Stimulated activated CD8-positive, alpha-beta memory T cell treated with anti-CD3 and anti-CD28 coated beads, Interleukin-2, amount 100 ng/mL, for 1 hour (primary cell): ENCODE data around the gene PRPH.
"Not testable (repeated sequence)": the region's sequence is repeated elsewhere in the genome, so short reads cannot be mapped to it uniquely, and the experiment has no call there.

Source experiments
- DNase-seq, 2 donors: peaks; one replicate each; pipeline ENCODE4 v3.0.0-alpha.2; 2020; ENCODE audit warnings: low read depth in 2 of 2

PRPH gene

GRCh38 chr12:49298160-49298559 is 3.2 kb downstream of the PRPH start:
- no peak for DNase-seq

- no peak for DNase-seq
These were observed 6.8 kb downstream of the PRPH start for GRCh38 chr12:49301760-49302159.

- no peak for DNase-seq
These were observed 9.2 kb downstream of the PRPH start for GRCh38 chr12:49304161-49304560.

GRCh38 chr12:49305762-49306510 is 11.0 kb downstream of the PRPH start:
- DNase-seq = no peak

- DNase-seq = no peak
These were observed 14.4 kb downstream of the PRPH start for GRCh38 chr12:49309386-49309785.

- DNase-seq = not testable (repeated sequence)
These were observed 15.6 kb downstream of the PRPH start for GRCh38 chr12:49310451-49311000.

GRCh38 chr12:49314811-49315210 is 19.9 kb downstream of the PRPH start:
- no peak for DNase-seq

GRCh38 chr12:49317118-49317517 is 22.2 kb downstream of the PRPH start:
- DNase-seq = not testable (repeated sequence)

- DNase-seq = not testable (repeated sequence)
These were observed 25.6 kb downstream of the PRPH start for GRCh38 chr12:49320411-49321103.

- DNase-seq = no peak
These were observed 27.4 kb downstream of the PRPH start for GRCh38 chr12:49322367-49322707.

- peak; percentile 88 to 94 for DNase-seq
These were observed 28.0 kb downstream of the PRPH start, which contains the start of gene TROAP for GRCh38 chr12:49322708-49323523. TSS of gene TROAP (plus strand) at chr12:49323255. CDS start at chr12:49323609, 354 bp downstream.

GRCh38 chr12:49323524-49324097 is 28.7 kb downstream of the PRPH start:
- no peak for DNase-seq

GRCh38 chr12:49325606-49326005 is 30.7 kb downstream of the PRPH start:
- no peak for DNase-seq

- no peak for DNase-seq
These were observed 32.4 kb downstream of the PRPH start for GRCh38 chr12:49327368-49327767.

- no peak for DNase-seq
These were observed 32.9 kb downstream of the PRPH start for GRCh38 chr12:49327887-49328286.

GRCh38 chr12:49328816-49329215 is 33.9 kb downstream of the PRPH start:
- no peak for DNase-seq

- no peak for DNase-seq
These were observed 35.2 kb downstream of the PRPH start for GRCh38 chr12:49330032-49330619.

- DNase-seq = no peak
These were observed 35.9 kb downstream of the PRPH start for GRCh38 chr12:49330631-49331379.

- no peak for DNase-seq
These were observed 36.7 kb downstream of the PRPH start for GRCh38 chr12:49331380-49332222.

GRCh38 chr12:49332441-49332861 is 37.5 kb downstream of the PRPH start:
- DNase-seq = no peak
